Bone marrow (tissue), 2 donors: ENCODE measurements around the gene ZNF440.
"Not testable (repeated sequence)": the region's sequence is repeated elsewhere in the genome, so short reads cannot be mapped to it uniquely, and the experiment has no call there.

Experiments used
- DNase-seq, 2 donors: peaks; one replicate each; lab custom pipeline; 2025; lab: John Stamatoyannopoulos, UW

The ZNF440 gene

DNA sequence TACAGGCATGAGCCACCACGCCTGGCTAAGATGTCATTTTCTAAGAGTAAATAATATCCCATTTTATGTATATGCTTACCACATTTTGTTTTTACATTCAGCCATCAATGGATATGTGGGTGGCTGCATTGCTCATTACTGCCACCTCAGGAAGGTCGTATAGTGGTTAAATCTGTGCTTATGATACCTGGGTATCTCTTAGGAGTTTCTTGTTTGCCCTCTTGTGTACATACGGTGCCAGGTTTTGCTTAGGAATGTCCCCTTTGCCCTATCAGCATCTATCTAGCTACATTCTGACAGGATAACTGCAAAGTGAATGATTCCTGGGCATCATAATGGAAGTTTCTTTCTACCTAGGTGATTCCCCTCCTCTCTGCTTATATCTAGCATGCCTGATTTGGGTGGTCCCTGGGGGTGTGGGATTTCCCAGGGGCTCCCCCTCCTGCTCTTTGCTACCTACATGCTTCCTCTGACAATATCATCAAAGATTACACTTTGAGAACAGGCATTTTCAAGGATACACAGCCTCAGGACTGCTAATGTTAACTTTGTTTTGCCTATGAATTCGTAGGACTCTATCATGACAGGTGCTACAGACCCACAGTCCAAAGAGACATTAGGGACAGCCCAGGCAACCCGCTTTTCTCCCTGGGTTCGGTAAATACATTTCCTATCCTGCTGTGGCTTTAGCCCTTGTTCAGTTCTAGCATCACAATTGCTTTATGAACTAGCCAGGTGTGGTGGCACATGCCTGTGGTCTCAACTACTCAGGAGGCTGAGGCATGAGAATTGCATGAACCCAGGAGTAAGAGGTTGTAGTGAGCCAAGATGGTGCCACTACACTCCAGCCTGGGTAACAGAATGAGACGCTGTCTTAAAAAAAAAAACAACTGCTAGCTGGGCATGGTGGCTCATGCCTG, 15.1 kb downstream of the ZNF440 start:
- DNase-seq = not testable (repeated sequence)

DNA sequence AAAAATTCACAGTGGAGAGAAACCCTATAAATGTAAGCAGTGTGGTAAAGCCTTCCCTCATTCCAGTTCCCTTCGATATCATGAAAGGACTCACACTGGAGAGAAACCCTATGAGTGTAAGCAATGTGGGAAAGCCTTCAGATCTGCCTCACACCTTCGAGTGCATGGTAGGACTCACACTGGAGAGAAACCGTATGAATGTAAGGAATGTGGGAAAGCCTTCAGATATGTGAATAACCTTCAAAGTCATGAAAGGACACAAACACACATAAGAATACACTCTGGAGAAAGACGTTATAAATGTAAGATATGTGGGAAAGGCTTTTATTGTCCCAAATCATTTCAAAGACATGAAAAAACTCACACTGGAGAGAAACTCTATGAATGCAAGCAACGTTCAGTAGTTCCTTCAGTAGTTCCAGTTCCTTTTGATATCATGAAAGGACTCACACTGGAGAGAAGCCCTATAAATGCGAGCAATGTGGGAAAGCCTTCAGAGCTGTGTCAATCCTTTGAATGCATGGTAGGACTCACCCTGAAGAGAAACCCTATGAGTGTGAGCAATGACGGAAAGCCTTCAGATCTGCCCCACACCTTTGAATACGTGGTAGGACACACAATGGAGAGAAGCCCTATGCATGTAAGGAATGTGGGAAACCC, 18.3 kb downstream of the ZNF440 start:
- DNase-seq = no peak

DNA sequence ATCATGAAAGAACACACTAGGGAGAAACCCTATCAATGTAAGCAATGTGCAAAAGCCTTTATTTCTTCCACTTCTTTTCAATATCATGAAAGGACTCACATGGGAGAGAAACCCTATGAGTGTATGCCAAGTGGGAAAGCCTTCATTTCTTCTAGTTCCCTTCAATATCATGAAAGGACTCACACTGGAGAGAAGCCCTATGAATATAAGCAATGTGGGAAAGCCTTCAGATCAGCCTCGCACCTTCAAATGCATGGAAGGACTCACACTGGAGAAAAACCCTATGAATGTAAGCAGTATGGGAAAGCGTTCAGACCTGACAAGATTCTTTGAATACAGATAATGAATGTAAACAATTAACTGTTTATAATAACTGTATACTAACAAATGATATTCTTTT, 19.5 kb downstream of the ZNF440 start:
- no peak for DNase-seq

DNA sequence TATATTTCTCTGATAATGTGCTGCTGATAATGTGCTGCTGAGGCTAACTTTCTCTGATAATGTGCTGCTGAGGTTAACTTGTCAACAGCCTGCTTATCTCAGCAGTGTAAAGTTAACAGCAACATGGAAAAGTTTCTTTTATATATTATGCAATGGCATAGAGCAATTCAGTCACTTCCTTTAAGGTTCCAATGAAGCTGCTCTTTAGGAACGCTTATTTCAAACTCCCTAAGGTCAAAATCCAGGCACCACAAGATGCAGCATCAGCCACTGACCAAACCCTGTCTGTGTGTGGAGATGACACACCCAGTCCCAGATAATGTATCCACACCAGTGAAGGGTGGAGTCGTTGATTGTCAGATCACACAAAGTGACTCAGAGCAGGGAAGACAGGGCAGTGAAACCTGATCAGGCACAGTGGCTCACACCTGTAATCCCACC, 21.6 kb downstream of the ZNF440 start:
- DNase-seq = not testable (repeated sequence)

DNA sequence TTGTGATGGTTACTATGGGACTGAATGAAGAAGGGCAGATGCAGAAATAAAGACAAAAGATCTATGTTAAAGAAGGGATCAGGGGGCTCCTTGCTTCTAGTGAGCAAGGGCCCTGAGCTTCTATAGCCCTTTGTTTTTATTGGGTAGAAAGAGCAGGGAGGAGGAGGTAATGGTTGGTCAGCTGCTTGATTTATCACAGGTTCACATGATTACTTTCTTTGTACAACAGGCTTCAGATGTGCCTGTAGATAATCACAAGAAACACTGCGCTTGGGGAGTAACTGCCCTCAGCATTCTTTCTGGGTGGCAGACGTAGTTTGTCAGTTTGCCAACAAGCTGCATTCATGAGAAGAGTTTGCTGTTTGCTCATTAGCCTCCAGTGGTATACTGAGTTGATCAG, 29.6 kb downstream of the ZNF440 start:
- no peak for DNase-seq

DNA sequence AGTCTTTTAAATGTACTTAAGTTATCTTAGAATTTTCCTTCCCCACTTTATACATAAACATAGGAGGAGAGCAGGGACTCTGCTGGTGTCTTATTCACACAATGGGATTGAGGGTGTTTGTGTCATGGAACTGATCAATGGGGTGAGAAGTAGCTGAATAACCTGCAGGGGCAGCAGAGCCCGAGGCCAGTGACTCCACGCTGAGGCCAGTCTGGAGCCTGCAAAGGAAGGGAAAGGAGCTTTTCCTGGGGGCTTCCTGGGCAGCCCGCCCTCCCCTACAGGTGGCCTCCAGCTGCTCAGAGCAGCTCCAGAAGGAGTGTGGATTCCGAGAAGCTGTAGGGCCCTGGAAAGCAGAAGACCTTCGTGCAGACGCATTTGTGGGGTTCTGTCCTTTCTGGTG, 33.5 kb downstream of the ZNF440 start:
- DNase-seq = not testable (repeated sequence)

DNA sequence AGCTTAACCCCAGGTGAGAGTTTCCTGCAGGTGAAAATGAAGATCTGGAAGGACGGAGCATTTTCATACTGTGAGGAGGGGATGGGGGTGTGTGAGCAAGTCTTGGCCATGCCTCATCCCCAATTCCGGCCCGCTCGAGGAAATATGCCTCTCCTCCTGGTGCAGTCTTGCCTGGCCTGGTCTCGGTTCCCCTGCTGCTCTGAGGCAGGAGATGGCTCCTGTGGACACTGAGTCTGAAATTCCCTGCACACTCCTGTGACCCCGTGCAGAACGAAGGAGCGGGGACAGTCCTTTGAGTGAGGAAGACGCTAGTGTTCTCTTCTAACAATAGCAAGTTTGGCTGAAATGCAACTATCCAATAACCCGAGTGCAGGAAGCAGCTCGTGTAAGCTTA, 34.1 kb downstream of the ZNF440 start:
- DNase-seq = no peak

DNA sequence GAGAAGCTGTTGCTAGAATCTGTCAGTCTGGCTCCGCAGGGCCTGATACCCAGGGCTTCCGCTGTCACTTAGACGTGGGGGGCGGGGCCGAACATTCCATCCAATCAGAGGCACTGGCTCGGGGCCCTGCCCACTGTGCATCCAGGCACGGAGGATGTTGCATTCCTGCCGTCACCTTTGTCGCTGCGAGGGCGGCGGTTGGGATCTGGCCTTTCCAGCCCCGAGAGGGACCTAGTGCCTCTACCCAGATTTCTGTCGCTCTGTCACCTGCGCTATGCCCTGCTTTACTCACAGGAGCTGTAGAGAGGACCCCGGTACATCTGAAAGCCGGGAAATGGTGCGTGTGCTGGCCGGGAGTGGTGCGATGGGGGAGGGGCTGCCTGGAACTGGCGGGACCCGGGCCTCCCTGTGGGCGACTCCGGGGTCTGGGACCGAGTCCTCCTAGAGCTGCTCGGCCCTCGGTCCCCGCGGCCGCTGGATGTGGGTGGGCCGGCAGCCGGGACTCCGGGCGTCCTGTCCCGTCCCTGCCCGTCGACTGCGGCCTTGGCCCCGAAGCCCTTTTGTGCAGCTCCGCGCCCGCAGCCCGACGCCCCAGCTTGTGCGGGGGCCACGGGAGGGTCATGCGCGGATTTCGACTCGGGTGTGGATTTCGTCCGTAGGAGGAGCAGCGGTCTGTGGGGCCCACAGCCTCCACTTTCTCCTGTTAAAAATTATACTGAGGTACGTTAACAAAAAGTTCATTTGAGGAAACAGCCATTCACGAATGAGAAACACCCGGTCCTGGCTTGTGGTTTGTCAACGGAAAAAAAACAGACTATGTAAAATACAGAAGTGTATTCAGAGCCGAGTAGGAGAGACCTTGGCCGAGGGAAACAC, 34.8 kb downstream of the ZNF440 start, which contains the start of gene ZNF439:
TSS of gene ZNF439 (plus strand) at position 133 of the 876 bp plus-strand sequence. CDS start at position 275, 142 bp downstream.
- peak; percentile 58 to 85 for DNase-seq

DNA sequence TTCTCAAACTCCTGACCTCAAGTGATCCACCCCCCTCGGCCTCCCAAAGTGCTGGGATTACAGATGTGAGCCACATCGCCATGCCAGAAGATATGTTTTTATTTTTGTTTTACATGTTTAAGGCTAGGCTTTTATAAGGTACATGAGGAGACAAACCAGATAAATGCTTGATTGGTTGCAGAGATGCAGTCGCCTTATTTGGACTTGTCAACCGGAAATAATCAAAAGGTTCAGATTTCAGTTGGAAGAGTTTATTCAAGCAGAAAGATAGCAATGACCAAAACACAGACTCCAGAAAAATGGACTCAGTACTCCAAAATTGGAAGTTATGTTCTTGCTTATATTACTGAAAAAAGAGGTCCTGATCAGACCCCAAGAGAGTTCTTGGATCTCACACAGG, 36.2 kb downstream of the ZNF440 start:
- not testable (repeated sequence) for DNase-seq

DNA sequence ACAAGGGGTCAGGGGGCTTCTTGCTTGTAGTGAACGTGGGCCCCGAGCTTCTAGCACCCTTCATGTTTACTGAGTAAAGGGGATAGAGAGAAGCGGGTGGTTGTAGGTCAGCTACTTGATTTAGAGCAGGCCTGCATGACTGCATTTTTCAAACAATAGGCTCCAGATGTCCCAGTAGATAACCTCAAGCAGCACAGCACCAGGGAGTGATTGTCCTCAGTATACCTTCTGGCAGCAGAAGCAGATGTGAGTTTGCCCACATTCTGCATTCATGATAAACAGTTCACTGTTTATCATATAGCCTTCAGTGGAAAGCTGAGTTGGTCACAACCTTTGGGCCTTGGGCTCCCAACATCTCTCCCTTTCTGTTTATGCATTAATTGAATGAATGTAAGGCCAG, 39.3 kb downstream of the ZNF440 start:
- DNase-seq = no peak

DNA sequence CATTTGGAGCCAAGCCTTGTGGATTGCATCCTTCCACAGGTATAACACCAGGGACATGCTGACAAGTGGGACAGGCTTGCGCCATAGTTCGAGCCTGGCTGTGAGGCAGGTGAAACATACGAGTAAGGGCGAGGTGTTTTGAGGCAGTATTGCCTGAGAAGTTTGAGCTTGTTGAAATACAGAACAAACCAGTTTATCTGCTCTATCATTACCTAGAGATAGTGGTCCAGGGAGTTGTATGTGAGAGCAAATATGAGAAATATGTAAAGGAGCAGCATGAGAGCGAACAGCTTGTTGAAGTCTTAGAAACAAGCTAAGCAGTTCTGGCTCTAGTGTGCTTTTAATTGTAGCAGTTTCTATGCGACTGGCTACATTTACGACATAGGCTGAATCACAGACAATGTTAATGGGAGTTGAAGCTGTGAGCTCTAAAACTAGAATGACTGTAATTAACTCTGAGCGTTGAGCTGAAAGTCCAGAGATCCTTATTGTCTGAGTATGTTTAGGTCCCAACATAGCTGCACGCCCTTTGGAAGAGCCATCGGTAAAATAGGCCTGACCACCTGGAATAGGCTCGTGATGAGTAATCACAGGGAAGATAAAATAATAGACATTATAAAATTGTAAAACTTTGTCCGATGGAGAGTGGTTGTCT, 42.6 kb downstream of the ZNF440 start:
- no peak for DNase-seq

DNA sequence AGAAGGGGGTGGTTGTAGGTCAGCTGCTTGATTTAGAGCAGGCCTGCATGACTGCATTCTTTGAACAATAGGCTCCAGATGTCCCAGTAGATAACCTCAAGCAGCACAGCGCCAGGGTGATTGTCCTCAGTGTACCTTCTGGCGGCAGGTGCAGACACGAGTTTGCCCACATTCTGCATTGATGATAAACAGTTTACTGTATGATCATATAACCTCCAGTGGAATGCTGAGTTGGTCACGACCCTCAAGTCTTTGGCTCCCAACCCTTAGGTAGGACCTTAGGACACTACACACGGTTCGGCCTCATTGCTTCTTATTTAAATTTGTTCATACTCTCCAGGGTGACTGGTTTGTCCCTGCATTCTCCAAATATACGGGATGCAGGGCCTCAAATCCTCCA, 46.6 kb downstream of the ZNF440 start:
- DNase-seq = no peak

DNA sequence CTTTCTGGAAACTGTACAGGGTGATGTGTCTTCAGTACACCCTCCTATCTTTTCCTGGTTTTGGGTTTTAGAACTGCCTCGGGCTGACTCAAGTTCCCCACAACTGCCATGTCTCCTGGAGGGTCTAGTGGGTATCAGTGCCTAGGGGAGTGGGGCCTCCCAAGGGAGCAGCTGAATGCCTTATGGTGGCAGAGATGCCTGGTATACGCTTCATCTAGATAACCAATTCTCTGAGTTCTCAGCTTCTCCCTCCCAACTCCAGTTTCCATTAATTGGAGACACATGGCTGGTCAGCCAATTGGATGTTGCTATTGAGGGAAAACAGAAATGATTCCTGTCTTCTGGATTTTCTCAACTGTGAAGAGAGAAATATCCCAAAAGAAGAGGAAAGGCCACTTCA, 47.2 kb downstream of the ZNF440 start:
- no peak for DNase-seq

DNA sequence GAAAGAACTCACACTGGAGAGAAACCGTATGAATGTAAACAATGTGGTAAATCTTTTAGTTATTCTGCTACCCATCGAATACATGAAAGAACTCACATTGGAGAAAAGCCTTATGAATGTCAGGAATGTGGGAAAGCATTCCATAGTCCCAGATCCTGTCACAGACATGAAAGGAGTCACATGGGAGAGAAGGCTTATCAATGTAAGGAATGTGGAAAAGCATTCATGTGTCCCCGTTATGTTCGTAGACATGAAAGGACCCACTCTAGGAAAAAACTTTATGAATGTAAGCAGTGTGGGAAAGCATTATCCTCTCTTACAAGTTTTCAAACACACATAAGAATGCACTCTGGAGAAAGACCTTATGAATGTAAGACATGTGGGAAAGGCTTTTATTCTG, 53.7 kb downstream of the ZNF440 start:
- DNase-seq = not testable (repeated sequence)

DNA sequence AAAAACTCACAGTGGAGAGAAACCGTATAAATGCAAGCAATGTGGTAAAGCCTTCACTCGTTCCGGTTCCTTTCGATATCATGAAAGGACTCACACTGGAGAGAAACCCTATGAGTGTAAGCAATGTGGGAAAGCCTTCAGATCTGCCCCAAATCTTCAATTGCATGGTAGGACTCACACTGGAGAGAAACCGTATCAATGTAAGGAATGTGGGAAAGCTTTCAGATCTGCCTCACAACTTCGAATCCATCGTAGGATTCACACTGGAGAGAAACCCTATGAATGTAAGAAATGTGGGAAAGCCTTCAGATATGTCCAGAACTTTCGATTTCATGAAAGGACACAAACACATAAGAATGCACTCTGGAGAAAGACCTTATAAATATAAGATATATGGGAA, 54.1 kb downstream of the ZNF440 start:
- no peak for DNase-seq

DNA sequence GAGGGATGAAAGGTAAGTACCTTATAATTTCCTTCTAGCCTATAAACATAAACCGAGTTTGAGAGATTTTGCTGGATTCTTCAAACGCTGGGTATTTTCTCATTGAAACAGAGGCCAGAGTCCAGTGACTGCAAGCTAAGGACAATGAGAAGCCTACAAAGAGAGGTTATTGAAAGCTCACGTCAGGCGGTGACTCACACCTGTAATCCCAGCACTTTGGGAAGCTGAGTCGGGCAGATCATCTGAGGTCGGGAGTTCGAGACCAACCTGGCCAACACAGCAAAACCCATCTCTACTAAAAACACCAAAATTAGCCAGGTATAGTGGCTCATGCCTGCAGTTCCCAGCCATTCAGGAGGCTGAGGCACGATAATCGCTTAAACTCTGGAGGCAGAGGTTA, 58.6 kb downstream of the ZNF440 start:
- no peak for DNase-seq

DNA sequence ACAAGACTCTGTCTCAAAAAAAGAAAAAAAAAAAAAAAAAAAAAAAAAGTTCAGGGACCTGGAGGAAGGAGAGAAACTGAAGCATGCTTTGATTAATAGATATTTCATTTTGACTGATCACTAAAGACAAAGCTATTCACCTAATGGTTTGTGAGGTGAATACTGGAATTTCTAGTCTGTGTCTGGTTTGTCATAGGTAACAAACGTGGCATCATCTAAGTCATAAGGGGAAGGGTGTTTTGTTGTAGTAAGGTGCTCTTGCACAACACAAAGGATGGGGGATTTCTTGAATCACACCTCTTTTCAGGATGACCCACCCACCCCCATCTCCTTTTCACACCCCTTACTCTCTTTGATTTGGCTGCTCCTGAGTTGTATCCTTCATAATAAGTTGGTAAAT, 59.7 kb downstream of the ZNF440 start:
- DNase-seq = no peak

DNA sequence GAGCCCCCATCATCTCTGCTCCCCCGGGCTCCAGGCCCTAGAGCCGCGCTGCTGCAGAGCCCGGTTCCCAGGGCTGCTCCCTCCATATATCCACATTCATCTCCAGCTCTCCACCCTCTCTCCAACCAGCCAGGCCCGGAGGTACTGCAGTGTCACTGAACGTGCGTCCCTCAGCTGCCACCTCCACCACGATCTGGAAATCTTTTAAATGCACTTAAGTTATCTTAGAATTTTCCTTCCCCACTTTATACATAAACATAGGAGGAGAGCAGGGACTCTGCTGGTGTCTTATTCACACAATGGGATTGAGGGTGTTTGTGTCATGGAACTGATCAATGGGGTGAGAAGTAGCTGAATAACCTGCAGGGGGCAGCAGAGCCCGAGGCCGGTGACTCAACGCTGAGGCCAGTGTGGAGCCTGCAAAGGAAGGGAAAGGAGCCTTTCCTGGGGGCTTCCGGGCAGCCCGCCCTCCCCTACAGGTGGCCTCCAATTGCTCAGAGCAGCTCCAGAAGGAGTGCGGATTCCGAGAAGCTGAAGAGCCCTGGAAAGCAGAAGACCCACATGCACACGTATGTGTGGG, 65.7 kb downstream of the ZNF440 start:
- not testable (repeated sequence) for DNase-seq

DNA sequence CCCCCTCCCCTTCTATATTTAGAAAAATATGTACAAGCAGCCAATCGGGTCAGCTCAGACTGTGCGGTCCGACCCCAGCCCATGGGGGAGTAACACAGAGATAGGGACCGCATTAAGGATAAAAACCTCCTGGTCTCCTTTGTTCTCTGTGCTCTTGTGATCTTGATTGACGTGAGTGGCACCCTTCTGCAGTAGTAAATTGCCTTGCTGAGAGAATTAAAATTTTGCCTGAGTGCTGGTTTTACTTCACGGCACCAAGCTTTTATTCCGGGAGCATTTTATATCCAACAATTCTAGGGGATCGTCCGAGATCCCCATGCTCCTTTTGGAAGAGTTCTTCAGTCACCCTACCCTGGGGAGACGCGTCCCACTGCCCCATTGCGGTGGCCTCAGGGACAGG, 66.5 kb downstream of the ZNF440 start:
- no peak for DNase-seq

DNA sequence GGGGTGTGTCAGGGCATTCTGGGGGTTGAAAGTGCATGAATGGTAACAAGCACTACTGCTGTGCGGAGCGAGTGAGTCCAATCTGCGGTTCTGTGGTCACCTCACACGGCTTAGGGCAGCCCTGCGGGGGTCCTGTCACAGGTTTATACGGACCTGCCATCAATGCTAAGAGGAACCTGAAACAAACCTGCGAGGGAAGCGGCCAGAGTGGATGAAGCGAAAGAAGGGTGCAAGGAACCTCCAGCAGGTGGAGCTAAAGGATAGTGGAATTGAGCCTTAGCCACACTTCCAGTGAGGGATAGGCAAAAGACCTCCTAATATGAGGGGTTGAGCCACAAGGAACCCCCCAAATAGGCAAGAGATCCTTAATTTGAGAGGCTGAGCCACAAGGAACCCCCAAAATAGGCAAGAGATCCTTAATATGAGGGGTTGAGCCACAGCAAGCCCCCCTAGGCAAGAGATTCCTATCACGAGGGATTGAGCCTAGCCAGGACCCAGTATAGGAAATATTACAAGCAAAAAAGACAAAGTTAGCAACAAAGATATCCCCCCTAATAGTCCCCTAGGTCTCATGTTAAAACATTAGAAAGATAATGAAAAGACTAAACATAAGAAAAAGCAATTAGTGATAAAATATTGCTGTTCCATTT, 67.2 kb downstream of the ZNF440 start:
- DNase-seq = peak; percentile 8 to 75

DNA sequence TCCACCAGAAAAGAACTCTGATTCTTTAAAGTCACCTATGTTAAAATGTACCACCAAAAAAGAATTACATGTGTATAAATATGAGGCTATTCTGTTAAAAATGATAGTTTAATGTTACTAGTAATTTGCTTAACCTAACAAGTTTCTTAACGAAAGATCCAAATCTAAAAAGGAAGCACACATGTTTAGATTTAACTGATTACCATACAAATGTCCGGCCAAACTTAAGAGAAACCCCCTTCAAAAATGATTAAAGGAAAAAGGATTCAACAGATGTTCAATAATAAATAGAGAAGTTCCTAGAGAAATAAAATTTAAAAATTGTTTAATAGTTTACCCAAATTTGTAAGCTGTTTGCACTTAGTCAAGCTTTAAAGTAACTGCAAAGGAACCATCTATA, 68.5 kb downstream of the ZNF440 start:
- DNase-seq = no peak
